Measurements from ENCODE around the gene CCND1.
"Not testable (repeated sequence)": the region's sequence is repeated elsewhere in the genome, so short reads cannot be mapped to it uniquely, and the experiment has no call there.

Gene CCND1

DNA sequence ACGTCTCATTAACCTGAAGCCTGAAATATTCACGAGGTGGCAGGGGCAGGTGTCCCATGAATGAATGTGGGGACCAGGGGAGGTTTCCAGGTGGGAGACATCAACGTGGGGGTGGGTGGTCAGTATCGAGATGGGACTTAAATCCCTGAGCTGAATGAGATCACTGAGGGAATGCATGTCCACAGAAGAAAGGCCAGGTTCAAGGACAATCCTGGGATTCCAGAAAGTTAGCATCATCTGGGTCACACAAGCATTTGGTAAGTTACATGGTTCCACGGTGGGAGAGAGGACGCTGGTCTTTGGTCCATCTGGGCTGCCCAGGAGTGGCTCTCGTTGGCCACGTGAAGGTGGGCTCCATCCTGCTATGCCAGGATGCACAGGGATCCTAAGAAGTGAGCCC, 22.7 kb upstream of the CCND1 start:
- DNase-seq = no peak

DNA sequence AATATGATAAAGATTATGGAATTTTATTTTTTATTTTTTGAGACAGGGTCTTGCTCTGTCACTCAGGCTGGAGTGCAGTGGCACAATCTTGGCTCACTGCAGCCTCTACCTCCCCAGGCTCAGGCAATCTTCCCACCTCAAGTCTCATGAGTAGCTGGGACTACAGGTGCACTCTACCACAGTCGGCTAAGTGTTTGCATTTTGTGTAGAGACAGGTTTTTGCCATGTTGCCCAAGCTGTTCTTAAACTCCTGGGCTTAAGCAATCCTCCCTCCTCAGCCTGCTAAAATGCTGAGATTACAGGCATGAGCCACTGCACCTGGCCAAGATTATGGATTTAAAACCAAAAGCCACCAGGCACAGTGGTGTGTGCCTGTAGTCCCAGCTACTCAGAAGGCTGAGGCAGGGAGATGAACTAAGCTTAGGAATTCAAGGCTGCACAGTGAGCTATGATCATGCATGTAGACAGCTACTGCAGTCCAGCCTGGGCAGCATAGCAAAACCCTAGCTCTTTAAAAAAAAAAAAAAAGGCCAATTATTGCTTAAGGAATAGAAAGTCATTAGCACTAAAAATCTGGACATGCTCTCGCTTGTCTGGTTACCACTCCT, 20.2 kb upstream of the CCND1 start:
- no peak for DNase-seq

DNA sequence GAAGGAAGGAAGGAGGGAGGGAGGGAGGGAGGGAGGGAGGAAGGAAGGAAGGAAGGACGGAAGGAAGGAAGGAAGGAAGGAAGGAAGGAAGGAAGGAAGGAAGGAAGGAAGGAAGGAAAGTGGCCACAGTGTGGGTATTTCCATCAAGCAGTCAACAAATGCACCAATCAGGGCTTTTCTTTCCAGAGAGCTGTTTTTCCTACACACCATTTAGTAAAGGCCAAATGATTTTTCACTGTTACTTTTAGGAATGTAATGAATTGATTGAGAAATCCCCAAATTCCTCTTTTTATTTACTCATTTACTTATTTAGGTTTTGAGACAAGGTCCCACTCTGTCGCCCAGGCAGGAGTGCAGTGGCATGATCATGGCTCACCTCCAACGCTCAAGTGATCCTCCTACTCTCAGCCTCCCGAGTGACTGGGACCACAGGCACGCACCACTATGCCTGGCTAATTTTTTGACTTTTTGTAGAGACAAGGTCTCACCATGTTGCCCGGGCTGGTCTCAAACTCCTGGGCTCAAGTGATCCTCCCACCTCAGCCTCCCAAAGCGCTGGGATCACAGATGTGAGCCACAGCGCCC, 18.8 kb upstream of the CCND1 start:
- DNase-seq = not testable (repeated sequence)

DNA sequence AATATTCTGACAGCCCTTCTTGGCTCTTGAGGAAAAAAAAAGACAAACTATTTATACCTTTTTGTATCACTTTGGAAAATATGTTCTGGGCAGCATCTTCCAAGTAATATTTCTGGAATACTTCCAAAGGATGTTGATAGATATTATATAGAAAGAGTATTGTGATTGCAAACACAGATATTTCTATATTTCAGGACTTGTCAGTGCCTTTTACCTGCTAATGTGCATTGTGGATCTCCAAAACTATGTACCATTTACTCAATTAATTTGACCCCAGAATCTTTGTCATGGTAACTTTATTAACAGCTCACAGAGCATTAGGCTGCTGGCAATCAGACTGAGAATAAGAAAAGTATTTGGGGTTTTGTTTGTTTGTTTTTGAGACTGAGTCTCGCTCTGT, 16.7 kb upstream of the CCND1 start:
- no peak for DNase-seq

DNA sequence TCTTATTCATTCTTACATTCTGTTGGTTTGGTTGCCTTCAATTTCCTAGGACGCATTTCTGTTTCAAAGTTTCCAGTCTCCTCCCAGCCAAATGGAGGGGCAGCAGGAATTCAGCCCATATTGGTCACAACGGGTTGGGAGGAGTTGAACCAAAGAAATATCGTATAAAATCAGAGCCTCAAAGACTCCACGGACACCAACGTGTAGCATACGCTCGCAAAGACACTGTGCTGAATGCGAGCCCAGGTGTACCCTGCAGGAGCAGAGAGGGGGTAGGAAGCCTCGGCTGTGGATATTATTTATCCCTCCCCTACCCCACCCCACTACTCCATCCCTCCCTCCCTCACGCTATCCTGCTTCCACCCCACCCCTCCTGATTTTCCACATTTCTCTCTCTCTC, 15.5 kb upstream of the CCND1 start:
- no peak for DNase-seq

DNA sequence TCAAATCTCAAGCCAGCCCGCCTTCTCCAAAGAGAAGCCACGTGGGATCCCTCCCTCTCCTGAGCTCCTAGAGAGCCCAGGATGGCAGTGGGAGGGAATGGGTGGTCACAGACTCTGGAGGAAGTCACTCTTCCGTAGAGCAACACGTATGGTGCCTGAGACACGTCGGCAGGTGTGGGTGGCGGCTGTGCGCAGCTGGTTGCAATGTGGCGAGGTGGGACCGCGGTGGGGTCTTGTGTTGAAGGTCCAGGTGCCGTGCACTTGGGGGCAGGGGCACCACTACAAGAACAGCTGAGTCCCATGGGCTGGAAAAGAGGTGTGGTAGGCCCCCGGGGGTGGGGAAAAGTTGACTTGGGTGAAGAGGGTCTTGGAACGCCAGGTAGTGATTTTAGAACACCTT, 13.4 kb upstream of the CCND1 start:
- DNase-seq = no peak

DNA sequence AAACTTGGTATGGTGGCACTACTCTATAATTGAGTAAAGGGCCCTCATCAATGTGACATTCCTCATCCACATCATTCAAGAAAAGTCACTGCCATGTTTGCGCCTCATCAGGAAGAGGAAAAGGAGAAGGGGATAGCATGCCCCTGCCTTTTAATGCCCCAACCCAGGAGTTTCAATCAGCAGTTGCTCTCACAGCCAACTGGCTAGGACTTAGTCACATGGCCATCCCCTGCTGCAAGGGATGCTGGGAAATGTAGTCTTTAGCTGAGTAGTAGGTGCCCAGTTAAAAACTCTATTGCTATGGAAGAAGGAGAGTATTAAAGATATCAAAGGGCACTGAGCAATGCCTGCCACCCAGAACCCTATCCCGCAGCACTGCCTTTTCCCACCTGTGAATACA, 10.9 kb upstream of the CCND1 start:
- DNase-seq = no peak

DNA sequence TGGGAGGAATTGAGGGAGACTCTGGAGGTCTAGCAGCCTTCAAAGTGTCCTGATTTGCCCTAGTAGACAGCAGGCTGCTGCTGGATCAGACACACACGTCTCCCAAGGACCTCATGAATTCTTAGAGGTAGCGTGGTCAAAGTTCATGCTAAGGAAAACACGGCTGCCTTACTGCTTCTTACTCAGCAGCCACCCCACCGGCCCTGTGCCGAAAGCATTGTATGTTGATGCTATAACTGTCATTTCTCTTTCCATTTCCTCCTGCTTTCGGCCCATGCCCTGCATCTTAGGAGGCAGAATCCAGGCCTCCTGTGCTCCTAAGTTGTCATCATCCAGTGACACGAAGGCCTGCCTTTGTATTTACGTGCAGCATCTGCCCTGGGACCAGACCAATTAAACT, 10.5 kb upstream of the CCND1 start:
- no peak for DNase-seq

DNA sequence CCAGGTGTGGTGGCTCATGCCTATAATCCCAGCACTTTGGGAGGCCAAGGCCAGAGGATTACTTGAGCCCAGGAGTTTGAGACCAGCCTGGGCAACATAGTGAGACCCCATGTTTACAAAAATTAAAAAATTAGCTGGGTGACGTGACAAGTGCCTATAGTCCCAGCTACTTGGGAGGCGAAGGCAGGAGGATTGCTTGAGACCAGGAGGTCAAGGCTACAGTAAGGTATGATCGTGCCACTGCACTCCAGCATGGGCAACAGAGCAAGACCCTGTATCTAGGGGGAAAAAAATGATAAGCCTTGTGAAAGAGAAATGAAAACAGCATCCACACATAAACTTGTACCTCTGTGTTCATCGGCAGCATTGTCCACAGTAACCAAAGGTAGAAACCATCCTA, 8.1 kb upstream of the CCND1 start:
- DNase-seq = no peak

DNA sequence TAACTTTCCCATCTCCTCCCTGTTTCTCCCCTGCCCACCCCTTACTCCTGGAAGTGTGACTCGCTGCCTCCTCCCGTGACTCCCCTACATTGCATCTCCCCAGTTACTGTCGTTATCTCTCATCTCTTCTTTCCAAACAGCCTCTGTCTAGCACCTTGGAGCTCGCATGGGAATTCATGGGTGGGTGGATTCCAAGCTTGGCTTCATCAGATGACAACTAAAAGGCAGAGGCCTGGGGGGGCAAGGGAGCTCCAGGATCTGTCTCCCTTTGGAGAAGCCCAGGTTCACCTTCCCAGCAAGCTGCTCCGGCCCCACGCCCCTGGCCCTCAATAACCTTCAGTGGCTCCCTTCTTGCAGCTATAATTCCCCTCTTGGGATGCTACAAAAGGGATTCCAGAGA, 6.9 kb upstream of the CCND1 start:
- DNase-seq = no peak

DNA sequence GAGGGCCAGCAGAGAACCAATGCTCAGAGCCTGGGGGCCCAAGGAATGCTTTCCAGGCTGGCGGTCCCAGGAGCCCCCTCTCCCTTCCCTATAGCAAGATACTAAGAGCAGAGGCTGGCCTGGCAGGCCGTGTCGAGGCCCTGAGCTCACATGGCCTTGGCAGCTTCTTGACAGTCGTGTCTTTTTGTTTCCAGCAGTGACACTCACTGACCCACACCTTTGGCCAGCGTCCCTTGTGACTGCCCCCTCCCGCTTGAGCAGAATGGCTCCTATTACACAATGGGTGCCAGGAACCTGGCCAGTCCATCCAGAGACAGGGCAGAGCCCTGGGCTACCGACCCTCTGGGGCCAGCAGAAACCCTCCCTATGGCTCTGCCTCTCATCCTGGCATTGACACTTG, 6.4 kb upstream of the CCND1 start:
- no peak for DNase-seq

DNA sequence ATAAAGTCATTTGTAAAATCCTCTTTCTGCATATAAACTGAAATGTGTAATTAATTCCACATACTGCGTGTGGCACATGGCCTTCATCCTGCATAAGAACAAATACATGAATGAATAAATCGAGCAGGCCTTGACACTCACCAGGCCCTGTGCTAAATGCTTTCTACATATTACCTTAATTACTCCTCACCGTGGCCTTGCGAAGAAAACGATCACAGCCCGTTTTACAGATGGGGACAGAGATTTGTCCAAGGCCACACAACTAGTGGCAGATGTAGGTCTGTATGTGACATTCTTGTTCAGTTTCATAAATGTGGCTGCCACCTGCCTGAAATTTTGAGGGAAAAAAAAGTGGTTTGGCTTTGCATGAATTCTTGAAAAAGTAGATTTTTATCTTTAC, 5.8 kb upstream of the CCND1 start:
- no peak for DNase-seq

DNA sequence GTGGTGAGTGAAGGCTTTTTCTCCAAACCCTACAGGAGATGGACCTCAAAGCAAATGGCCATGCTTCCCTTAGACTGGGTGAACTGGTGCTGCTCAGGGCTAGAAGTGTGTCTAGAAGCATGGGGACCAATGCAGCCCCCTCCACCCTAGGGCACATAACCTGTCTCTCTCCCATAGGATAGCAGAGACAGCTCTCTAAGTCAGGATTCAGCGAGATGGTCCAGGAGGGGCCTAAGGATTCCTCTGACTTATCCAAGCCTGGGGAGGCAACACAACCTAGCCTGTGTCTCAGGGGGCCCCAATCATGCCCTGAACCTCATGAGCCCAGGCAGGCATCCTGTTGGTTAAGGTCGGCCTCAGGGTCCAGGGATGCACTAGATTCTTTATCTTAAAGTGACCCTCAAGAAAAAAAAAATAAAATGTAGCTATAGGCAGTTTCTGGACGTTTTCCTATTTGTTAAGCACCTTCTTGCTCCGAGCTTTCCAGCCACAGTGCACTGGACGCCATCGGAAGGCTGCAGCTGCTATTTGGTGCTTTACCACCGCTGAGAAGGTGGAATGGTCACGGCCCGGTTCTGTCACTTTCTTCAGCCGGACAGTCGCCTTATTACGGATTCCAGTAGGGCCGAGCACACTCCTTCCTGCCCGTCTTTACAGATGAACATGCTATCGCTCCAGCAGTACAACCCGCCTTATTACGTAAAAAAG, 5.0 kb upstream of the CCND1 start:
- no peak for DNase-seq

DNA sequence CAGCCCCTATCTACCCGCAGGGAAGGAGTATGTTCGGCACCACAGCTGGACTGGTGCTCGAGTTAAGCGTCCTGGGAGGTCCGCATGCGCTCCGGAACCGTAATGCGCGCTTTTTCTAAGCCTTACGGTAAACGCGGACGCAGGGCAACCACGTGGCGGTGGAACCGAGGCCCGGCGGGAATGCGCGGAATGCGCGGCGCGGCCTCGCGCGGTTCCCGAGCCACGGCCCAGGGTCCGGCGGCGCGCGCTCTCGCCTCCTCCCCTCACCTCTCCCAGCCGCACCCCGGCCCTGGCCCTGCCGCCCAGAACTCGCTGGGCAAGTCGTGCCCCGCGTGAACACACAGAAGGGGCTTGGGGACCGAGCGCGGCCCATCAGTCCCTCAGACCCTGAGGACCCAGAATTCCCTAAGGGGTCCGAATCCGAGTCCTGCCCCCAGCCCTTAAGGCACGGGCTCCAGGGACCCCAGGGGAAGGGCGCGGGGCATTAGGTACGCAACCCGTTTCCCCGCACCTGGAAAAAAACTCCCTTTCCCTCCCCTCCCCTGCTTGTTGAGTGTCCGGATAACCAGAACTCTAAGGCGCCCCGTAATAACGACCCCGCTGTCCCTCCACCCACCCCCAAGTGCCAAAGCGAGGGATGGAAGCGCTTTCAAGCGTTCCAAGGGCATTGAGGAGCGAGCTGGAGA, 4.3 kb upstream of the CCND1 start:
- DNase-seq = no peak

DNA sequence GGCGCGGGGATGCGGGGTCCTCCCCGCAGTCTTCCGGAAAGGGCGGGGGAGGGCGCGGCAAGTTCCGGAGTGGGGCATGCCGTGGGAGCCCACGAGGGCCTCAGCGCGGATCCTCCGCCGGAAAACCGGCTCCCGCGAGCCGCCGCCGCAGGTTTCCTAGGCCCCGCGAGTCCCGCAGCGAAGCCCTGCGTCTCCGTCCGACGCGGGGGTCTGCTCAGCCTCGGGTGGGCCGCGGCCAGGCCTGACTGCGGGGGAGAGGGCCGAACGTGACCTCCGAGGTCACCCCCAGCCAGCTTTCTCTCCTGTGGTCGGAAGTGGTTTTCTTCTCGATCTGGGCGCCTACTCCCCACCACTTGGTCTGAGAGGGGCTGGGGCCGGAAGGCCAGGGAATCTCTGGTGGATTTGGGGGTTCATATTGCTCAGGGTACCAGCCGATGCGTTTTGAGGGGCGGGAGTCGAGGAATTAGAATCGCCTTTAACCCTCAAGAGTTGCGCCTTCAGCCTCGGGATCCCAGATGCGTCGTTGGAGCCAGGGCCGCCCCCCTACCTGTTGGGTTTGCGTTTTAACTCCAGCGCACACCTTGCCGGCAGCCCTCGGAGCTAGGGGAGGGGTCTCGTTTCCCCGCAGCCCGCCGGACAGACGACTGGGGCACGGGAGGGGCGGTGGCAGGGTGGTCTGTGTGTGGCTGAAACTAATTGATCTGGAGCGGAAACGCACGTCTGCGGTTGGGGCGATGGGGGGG, 3.6 kb upstream of the CCND1 start:
- no peak for DNase-seq

DNA sequence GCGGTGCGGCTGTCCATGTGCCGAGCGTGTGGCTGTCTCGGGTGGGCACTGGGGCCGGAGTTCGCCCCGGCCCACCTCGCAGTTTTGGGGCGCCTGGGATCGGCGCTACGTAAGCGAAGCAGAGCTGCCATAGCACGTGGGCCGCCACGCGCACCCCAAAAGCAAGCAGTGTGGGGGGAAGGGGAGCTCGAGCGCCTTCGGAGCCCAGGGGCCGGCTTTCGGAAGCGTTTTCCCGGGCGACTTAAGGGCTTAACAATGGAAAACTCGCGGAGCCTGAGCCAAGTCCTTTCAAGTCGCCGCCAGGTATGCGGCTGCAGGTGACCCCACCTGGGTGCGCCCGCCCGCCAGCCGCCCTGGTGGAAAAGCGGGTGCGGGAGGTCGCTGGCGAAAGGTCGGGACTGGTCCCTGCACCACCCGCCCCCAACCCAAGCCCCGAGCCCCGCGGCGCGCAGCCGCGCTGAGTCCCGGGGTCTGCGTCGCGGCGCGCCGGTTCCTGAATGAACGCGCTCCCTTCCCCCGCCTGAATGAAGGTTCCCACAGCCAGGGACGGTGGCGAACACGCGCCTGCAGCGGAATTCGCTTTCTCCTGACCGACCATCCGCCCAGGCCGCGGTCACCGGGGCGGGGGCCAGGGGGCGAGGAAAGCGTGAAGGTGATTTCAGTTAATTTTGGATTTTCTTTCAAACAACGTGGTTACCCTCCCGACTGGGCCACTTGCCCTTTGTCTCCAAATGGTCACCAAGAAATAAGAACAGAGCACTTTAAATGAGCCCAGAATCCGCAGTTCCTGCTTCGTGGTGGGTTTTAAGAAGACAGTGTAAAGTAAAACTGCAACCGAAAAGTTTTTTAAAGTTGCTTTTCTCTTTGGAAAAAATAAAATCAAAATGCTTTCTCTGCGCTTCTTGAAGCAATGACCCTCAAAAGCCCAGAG, 2.8 kb upstream of the CCND1 start:
- DNase-seq = no peak

DNA sequence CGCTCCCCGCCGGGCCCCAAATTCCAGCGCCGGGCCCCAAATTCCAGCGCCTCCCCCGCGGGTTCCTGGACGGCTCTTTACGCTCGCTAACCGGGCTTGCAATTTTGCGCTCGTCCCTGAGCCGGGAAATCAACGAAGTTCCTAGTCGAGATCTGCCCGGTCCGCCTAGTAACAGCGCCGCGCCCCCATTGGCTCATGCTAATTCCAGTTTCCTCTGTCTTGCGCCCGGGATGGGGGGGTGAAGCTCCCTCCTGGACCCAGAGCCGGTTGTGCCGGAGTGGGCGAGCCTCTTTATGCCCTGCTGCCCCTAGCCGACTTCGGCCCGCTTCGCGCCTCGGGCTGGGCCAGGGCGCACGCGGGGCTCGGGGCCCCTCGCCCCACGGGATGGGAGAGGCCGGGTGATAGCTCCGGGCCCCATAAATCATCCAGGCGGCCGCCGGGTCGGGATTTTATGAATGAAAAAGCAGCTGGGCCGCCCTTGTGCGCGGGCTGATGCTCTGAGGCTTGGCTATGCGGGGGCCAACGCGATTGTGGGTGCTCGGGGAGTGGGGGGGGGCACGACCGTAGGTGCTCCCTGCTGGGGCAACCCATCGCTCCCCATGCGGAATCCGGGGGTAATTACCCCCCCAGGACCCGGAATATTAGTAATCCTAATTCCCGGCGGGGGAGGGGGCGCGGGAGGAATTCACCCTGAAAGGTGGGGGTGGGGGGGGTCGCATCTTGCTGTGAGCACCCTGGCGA, 1.8 kb upstream of the CCND1 start:
- peak; percentile 20 for DNase-seq

DNA sequence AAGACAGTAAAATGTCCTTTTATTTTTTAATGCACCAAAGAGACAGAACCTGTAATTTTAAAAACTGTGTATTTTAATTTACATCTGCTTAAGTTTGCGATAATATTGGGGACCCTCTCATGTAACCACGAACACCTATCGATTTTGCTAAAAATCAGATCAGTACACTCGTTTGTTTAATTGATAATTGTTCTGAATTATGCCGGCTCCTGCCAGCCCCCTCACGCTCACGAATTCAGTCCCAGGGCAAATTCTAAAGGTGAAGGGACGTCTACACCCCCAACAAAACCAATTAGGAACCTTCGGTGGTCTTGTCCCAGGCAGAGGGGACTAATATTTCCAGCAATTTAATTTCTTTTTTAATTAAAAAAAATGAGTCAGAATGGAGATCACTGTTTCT, 1.1 kb upstream of the CCND1 start:
- no peak for DNase-seq

DNA sequence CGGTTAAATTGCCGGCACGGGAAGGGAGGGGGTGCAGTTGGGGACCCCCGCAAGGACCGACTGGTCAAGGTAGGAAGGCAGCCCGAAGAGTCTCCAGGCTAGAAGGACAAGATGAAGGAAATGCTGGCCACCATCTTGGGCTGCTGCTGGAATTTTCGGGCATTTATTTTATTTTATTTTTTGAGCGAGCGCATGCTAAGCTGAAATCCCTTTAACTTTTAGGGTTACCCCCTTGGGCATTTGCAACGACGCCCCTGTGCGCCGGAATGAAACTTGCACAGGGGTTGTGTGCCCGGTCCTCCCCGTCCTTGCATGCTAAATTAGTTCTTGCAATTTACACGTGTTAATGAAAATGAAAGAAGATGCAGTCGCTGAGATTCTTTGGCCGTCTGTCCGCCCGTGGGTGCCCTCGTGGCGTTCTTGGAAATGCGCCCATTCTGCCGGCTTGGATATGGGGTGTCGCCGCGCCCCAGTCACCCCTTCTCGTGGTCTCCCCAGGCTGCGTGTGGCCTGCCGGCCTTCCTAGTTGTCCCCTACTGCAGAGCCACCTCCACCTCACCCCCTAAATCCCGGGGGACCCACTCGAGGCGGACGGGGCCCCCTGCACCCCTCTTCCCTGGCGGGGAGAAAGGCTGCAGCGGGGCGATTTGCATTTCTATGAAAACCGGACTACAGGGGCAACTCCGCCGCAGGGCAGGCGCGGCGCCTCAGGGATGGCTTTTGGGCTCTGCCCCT, 529 bp upstream of the CCND1 start:
- peak; percentile 18 for DNase-seq

DNA sequence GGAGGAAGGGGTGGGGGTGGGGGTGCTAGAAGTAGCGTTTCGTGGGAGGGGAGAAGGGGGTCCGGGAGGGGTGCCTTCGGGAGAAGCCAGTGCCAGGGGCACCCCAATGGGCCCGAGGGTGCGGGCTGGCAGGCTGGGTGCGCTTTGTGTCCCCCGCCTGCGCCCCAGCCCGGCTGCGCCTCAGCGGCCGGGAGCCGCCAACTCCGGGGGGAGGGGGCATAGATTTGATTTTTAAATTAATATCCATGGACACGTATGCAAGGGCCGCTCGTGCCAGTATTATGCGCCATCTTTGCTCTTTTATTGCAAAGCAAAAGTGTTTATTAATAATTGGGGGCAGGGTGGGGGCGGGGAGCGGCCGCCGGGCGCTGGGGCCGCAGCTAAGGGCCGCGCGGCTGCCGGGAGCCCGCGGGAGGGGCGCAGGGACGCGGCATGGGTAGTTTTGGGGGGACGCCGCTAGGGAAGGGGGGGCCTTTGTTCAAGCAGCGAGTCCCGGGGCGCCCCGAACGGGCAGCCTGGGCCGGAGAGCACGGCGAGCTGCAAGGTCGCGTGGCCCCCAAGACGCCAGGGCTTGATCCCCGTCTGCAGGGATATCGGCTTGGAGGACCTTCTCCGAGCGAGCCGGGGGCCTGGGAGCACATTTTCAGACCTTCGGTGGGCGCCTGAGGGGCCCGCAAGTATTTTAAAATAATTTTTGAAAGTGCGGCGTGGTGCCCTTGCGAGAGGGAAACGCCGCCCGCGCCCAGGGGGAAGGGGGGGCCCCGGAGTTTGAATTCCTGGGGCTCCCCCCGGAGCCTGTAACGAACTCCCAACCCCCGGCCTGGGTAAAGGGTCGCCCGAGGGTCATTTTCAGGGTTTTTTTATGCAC, 959 bp downstream of the CCND1 start:
- no peak for DNase-seq
